ENCODE data around the gene SRSF10. TPM values are rescaled to one million over a fixed set of nuclear protein-coding genes. Genes with fewer than 3 reads are reported as not detected.
A peak's percentile ranks its signal among the peaks of the same experiment; 100 is the strongest.

SRSF10 gene
- total and polyA plus RNA-seq, 7 donors: 42.6 to 105 (median 80.6) TPM

- Histone ChIP-seq H3K4me3 (no peak overlapping the region), H3K27me3 (no peaks in the 10 kb centered on the region), H3K4me1 (peaks cover 0 to 69% (median 60%) of the 10 kb centered on the region in 4 donors), H3K27ac (peak overlapping the region; percentile 80 to 96 (median 88)), H3K36me3 (no peaks in the 10 kb centered on the region), H3K9me3 (no peaks in the 10 kb centered on the region)
- intact Hi-C loops (cut with DNase I): loop anchor here (2.0 kb wide), 1 partner anchor 63 kb away; the partner anchor contains the start of gene PNRC2
- WGBS, 2 donors: 21 to 64% methylated on average over 7 of the region's 7 CpGs
- no peak for DNase-seq
- TF ChIP-seq POLR2A (IDR thresholded peaks at IDR 0.05) (no peak), EP300 (IDR thresholded peaks at IDR 0.05) (no peak), CTCF (IDR thresholded peaks at IDR 0.05) (no peak), POLR2AphosphoS5 (IDR thresholded peaks at IDR 0.05) (no peak)
Measured at GRCh38 chr1:24021403-24022266, 41.5 kb upstream of the SRSF10 start.

- intact Hi-C loops (cut with DNase I): no loop called here
- no peak overlapping the region for H3K4me3 ChIP-seq
- 91 to 92% methylated on average over 3 of the region's 3 CpGs for WGBS, 2 donors
- H3K36me3 ChIP-seq: no peaks in the 10 kb centered on the region
- H3K9me3 ChIP-seq: no peaks in the 10 kb centered on the region
- peak overlapping the region; percentile 80 to 96 (median 88) for H3K27ac ChIP-seq
- no peaks in the 10 kb centered on the region for H3K27me3 ChIP-seq
- peaks cover 0 to 76% (median 70%) of the 10 kb centered on the region in 4 donors for H3K4me1 ChIP-seq
- DNase-seq: no peak
- TF ChIP-seq POLR2A (IDR thresholded peaks at IDR 0.05) (no peak), CTCF (IDR thresholded peaks at IDR 0.05) (no peak), POLR2AphosphoS5 (IDR thresholded peaks at IDR 0.05) (no peak), EP300 (IDR thresholded peaks at IDR 0.05) (no peak)
Measured at GRCh38 chr1:24020470-24020869, 40.3 kb upstream of the SRSF10 start.

GRCh38 chr1:24020025-24020424 lies 39.9 kb upstream of the SRSF10 start:
- 81 to 86% methylated on average over 5 of the region's 5 CpGs for WGBS, 2 donors
- Histone ChIP-seq H3K4me3 (no peak overlapping the region), H3K4me1 (peaks cover 0 to 76% (median 72%) of the 10 kb centered on the region in 4 donors), H3K27me3 (no peaks in the 10 kb centered on the region), H3K27ac (peak overlapping the region; percentile 80 to 96 (median 88)), H3K36me3 (no peaks in the 10 kb centered on the region), H3K9me3 (no peaks in the 10 kb centered on the region)
- intact Hi-C loops (cut with DNase I): no loop called here
- TF ChIP-seq POLR2A (IDR thresholded peaks at IDR 0.05) (no peak), POLR2AphosphoS5 (IDR thresholded peaks at IDR 0.05) (peak in 3 of 4 donors; percentile 65 to 71 (median 65)), CTCF (IDR thresholded peaks at IDR 0.05) (no peak), EP300 (IDR thresholded peaks at IDR 0.05) (peak in 1 of 4 donors; percentile 36)
- DNase-seq: peak; percentile 88

GRCh38 chr1:24018611-24019580 lies 38.8 kb upstream of the SRSF10 start:
- TF ChIP-seq POLR2AphosphoS5 (IDR thresholded peaks at IDR 0.05) (peak; percentile 65 to 91 (median 84)), EP300 (IDR thresholded peaks at IDR 0.05) (peak; percentile 49 to 93 (median 64)), POLR2A (IDR thresholded peaks at IDR 0.05) (no peak), CTCF (IDR thresholded peaks at IDR 0.05) (no peak)
- Histone ChIP-seq H3K4me3 (peak overlapping the region in 1 of 4 donors; percentile 11), H3K36me3 (no peaks in the 10 kb centered on the region), H3K9me3 (no peaks in the 10 kb centered on the region), H3K27me3 (no peaks in the 10 kb centered on the region), H3K27ac (peak overlapping the region; percentile 80 to 96 (median 88)), H3K4me1 (peaks cover 0 to 79% (median 73%) of the 10 kb centered on the region in 4 donors)
- peak; percentile 99 for DNase-seq
- WGBS, 2 donors: 15 to 54% methylated on average over 20 of the region's 20 CpGs
- intact Hi-C loops (cut with DNase I): no loop called here
